Measurements from ENCODE around the gene GJC2. TPM values are rescaled to one million over a fixed set of nuclear protein-coding genes. Genes with fewer than 3 reads are reported as not detected.

The GJC2 gene
- polyA plus RNA-seq, 1 donor (not counting 4 experiments of a cell fraction or from before 2014, with no cell fraction given) = 0.58 TPM

GRCh38 chr1:228174482-228175315 is 25.0 kb downstream of the GJC2 start:
- Histone ChIP-seq H3K36me3 (ENCODE audit: control insufficient read depth in 2 of 2, extremely low read depth in 1 of 2, insufficient read depth in 2 of 2, low read length in 2 of 2) (peaks cover 0 to 3% of the 10 kb centered on the region in 2 experiments), H3K9ac (ENCODE audit: control insufficient read depth, extremely low read depth, insufficient read depth, low read length) (peak overlapping the region; percentile 13), H3K4me3 (ENCODE audit: control insufficient read depth in 2 of 3, extremely low read depth in 1 of 3, insufficient read depth in 2 of 3, low read depth in 1 of 3, low read length in 3 of 3) (peak overlapping the region; percentile 27 to 60 (median 56)), H3K27ac (ENCODE audit: control insufficient read depth, insufficient read depth, low read length) (peak overlapping the region; percentile 24), H3K27me3 (ENCODE audit: control insufficient read depth, extremely low read depth, insufficient read depth, low read length) (no peaks in the 10 kb centered on the region), H3K79me2 (ENCODE audit: control insufficient read depth, insufficient read depth, low read length) (peaks cover 11% of the 10 kb centered on the region), H3K4me1 (ENCODE audit: control insufficient read depth, extremely low read depth, insufficient read depth, low read length) (peaks cover 5% of the 10 kb centered on the region), H2AFZ (ENCODE audit: control insufficient read depth, low read length) (no peak overlapping the region), H3K9me3 (ENCODE audit: control insufficient read depth, low read depth, low read length) (no peaks in the 10 kb centered on the region), H3K9me1 (ENCODE audit: control insufficient read depth, extremely low read depth, insufficient read depth, low read length) (no peaks in the 10 kb centered on the region), H4K20me1 (ENCODE audit: control insufficient read depth, extremely low read depth, insufficient read depth, low read length) (peaks cover 3% of the 10 kb centered on the region), H3K4me2 (ENCODE audit: control insufficient read depth, extremely low read depth, insufficient read depth, low read depth, low read length) (peak overlapping the region; percentile 56)
- peak; percentile 71 for DNase-seq (ENCODE audit: low read depth, low spot score)
- FAIRE-seq = no peak
- TF ChIP-seq EZH2 (IDR thresholded peaks at IDR 0.05; ENCODE audit: low read length) (no peak), CTCF (optimal IDR thresholded peaks at IDR 0.05 in 1 of 3, IDR thresholded peaks at IDR 0.05 in 1 of 3, conservative IDR thresholded peaks at IDR 0.05 in 1 of 3; ENCODE audit: extremely low read depth in 1 of 3, insufficient read depth in 2 of 3, low read length in 3 of 3) (no peak)
- dilution Hi-C loops (cut with MboI; ENCODE audit: extremely low pct_ligation_motif_present, low sequenced_read_pairs) = no loop called here

DNA sequence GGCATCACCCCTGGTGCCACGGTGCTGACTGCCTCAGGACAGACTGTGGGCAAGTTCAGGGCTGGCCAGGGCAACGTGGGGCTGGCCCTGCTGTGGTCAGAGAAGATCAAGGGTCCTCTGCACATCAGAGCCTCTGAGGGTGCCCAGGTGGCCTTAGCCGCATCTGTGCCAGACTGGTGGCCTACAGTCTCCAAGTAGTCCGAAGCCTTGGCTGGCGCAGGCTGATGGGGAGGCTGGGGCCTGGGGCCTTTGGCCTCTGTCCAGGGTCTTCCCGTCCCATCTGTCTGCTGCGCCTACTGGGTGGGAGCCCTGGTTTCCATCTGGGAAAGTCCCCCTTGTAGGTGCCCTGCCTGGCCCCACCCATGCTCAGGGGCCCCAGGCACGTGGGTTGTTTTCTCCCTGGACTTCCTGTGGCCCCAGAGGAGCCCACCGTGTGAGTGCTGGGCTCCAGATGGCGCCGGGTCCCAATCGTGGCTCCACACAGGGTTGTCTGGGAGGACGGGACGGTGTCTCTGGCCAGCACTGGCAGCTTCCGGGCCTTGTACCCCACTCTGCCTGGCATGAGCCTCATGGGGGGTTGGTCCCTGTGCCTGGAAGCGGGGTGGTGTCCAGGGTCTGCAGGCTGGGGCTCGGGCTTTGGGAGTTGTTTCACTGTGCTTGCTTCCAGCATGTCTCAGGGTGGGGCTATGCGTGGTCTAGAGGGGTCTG is 25.7 kb downstream of the GJC2 start:
- Histone ChIP-seq H3K9me3 (ENCODE audit: control insufficient read depth, low read depth, low read length) (no peaks in the 10 kb centered on the region), H3K27ac (ENCODE audit: control insufficient read depth, insufficient read depth, low read length) (no peak overlapping the region), H3K9ac (ENCODE audit: control insufficient read depth, extremely low read depth, insufficient read depth, low read length) (peak overlapping the region; percentile 13), H3K27me3 (ENCODE audit: control insufficient read depth, extremely low read depth, insufficient read depth, low read length) (no peaks in the 10 kb centered on the region), H3K79me2 (ENCODE audit: control insufficient read depth, insufficient read depth, low read length) (peaks cover 11% of the 10 kb centered on the region), H4K20me1 (ENCODE audit: control insufficient read depth, extremely low read depth, insufficient read depth, low read length) (peaks cover 3% of the 10 kb centered on the region), H3K9me1 (ENCODE audit: control insufficient read depth, extremely low read depth, insufficient read depth, low read length) (no peaks in the 10 kb centered on the region), H3K4me3 (ENCODE audit: control insufficient read depth in 2 of 3, extremely low read depth in 1 of 3, insufficient read depth in 2 of 3, low read depth in 1 of 3, low read length in 3 of 3) (peak overlapping the region in 2 of 3 experiments; percentile 56 to 60), H3K36me3 (ENCODE audit: control insufficient read depth in 2 of 2, extremely low read depth in 1 of 2, insufficient read depth in 2 of 2, low read length in 2 of 2) (peaks cover 0 to 3% of the 10 kb centered on the region in 2 experiments), H3K4me2 (ENCODE audit: control insufficient read depth, extremely low read depth, insufficient read depth, low read depth, low read length) (peak overlapping the region; percentile 56), H3K4me1 (ENCODE audit: control insufficient read depth, extremely low read depth, insufficient read depth, low read length) (peaks cover 5% of the 10 kb centered on the region), H2AFZ (ENCODE audit: control insufficient read depth, low read length) (no peak overlapping the region)
- FAIRE-seq (no peak), DNase-seq (ENCODE audit: low read depth, low spot score) (no peak)
- dilution Hi-C loops (cut with MboI; ENCODE audit: extremely low pct_ligation_motif_present, low sequenced_read_pairs) = no loop called here
- TF ChIP-seq CTCF (optimal IDR thresholded peaks at IDR 0.05 in 1 of 3, IDR thresholded peaks at IDR 0.05 in 1 of 3, conservative IDR thresholded peaks at IDR 0.05 in 1 of 3; ENCODE audit: extremely low read depth in 1 of 3, insufficient read depth in 2 of 3, low read length in 3 of 3) (no peak), EZH2 (IDR thresholded peaks at IDR 0.05; ENCODE audit: low read length) (no peak)

All from keratinocyte (primary cell).